Activated CD4-positive, alpha-beta T cell treated with anti-CD3 and anti-CD28 coated beads, Interleukin-10, Interleukin-2, amounts not matched to agents 100 ng/mL and 50 ng/mL, durations not matched to agents 16 hours and 8 hours (primary cell): ENCODE results near the gene KLHL21.

Source experiments
- DNase-seq: peaks from one replicate; pipeline ENCODE4 v3.0.0-alpha.2; 2020

KLHL21 gene

GRCh38 chr1:6599141-6599975, 3.3 kb downstream of the KLHL21 start:
- peak; percentile 63 for DNase-seq

GRCh38 chr1:6597777-6598131, 4.9 kb downstream of the KLHL21 start:
- DNase-seq = no peak

- DNase-seq = no peak
These were observed 5.5 kb downstream of the KLHL21 start for GRCh38 chr1:6596886-6597776.

GRCh38 chr1:6596351-6596750, 6.3 kb downstream of the KLHL21 start:
- no peak for DNase-seq

- no peak for DNase-seq
These were observed 7.5 kb downstream of the KLHL21 start for GRCh38 chr1:6594977-6595740.

GRCh38 chr1:6593810-6594209, 8.9 kb downstream of the KLHL21 start:
- DNase-seq = no peak

GRCh38 chr1:6592865-6593593, 9.6 kb downstream of the KLHL21 start:
- no peak for DNase-seq

- DNase-seq = no peak
These were observed 10.2 kb downstream of the KLHL21 start for GRCh38 chr1:6592441-6592840.

- DNase-seq = no peak
These were observed 11.0 kb downstream of the KLHL21 start for GRCh38 chr1:6591644-6592043.

- DNase-seq = no peak
These were observed 11.4 kb downstream of the KLHL21 start for GRCh38 chr1:6591222-6591621.

- no peak for DNase-seq
These were observed 12.6 kb downstream of the KLHL21 start for GRCh38 chr1:6590046-6590445.

GRCh38 chr1:6588893-6589520, 13.7 kb downstream of the KLHL21 start:
- DNase-seq = no peak

- no peak for DNase-seq
These were observed 14.4 kb downstream of the KLHL21 start for GRCh38 chr1:6588128-6588892.

GRCh38 chr1:6587261-6588005, 15.2 kb downstream of the KLHL21 start:
- DNase-seq = no peak

GRCh38 chr1:6586404-6586816, 16.3 kb downstream of the KLHL21 start:
- DNase-seq = no peak

- no peak for DNase-seq
These were observed 16.8 kb downstream of the KLHL21 start for GRCh38 chr1:6585841-6586240.

- no peak for DNase-seq
These were observed 17.5 kb downstream of the KLHL21 start for GRCh38 chr1:6585081-6585722.

- no peak for DNase-seq
These were observed 18.3 kb downstream of the KLHL21 start for GRCh38 chr1:6584126-6585080.

- no peak for DNase-seq
These were observed 20.3 kb downstream of the KLHL21 start for GRCh38 chr1:6582370-6582769.
